GM12864 (cell line): ENCODE measurements around the gene STAT4.

Experiments used
- DNase-seq: peaks from one replicate; pipeline ENCODE4 v3.0.0-alpha.2; 2011; ENCODE audit warnings: low read depth
- H3K4me3 ChIP-seq: 2 replicates; pipeline ENCODE4 v1.5.1; 2011; ENCODE audit warnings: mild to moderate bottlenecking, low read depth, low read length, control low read depth
- CTCF ChIP-seq: IDR thresholded peaks from 2 replicates; pipeline ENCODE4 v1.5.1; 2011; ENCODE audit warnings: low read depth, mild to moderate bottlenecking, moderate library complexity, low read length, control low read depth, inconsistent platforms; ENCODE audit errors: missing control alignments

STAT4 gene

DNA sequence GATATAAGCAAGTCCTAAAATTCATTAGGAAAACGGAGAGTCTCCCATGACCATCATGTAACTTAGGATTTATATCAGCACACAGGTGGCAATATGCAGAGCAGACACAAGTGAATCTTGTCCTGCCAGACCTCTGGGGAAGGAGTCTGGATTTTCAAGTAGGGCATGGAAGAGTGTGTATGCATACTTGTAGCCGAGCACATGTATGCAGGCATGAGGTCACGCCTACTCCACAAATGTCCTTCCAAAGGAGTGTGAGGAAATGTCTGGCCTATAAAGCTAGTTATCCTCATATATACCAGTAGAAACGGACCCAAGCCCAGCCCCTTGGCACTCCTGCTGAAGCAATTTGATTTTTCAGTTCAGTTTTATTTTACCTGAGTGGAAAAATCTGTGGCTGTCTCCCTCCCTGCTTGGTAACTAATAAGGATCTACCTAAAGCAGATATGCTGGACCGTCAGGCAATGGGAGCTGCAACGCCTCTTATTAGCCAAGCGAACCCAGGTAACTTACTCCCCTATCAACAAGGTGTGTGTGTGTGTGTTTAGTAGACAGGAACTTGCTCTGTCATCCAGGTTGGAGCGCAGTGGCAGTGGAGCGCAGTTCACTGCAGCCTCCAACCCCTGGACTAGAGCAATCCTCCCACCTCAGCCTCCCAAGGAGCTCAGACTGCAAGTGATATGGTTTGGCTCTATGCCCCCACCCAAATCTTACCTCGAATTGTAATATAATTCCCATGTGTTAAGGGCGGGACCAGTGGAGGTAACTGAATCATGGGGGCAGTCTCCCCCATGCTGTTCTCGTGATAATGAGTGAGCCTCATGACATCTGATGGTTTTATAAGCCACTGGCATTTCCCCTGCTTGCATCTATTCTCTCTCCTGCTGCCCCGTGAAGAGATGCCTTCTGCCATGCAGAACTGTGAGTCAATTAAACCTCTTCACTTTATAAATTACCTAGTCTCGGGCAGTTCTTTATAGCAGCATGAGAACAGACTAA is 139.6 kb downstream of the STAT4 start:
- TF ChIP-seq CTCF = no peak
- H3K4me3 ChIP-seq = peak overlapping the region; percentile 84
- DNase-seq = no peak

GRCh38 chr2:191009541-191010374 is 141.0 kb downstream of the STAT4 start:
- no peak overlapping the region for H3K4me3 ChIP-seq
- no peak for TF ChIP-seq CTCF
- no peak for DNase-seq

GRCh38 chr2:191008286-191008685 is 142.5 kb downstream of the STAT4 start:
- TF ChIP-seq CTCF = no peak
- no peak for DNase-seq
- H3K4me3 ChIP-seq = no peak overlapping the region

- no peak for DNase-seq
- no peak for TF ChIP-seq CTCF
- H3K4me3 ChIP-seq = no peak overlapping the region
These were observed 143.6 kb downstream of the STAT4 start for GRCh38 chr2:191006997-191007783.

GRCh38 chr2:191006297-191006696 is 144.5 kb downstream of the STAT4 start:
- TF ChIP-seq CTCF = no peak

More at GRCh38 chr2:191006297-191006696, 144.5 kb downstream of the STAT4 start:
- no peak for DNase-seq
- H3K4me3 ChIP-seq = no peak overlapping the region
